Mesodermal cell (in vitro differentiated cells): Measurements from ENCODE around the gene ZNF695. TPM values are rescaled to one million over a fixed set of nuclear protein-coding genes. Genes with fewer than 3 reads are reported as not detected.
"Not testable (repeated sequence)": the region's sequence is repeated elsewhere in the genome, so short reads cannot be mapped to it uniquely, and the experiment has no call there.

Experiments used
- H3K27ac ChIP-seq: 2 replicates; pipeline ENCODE4 v1.7.0; 2013; ENCODE audit warnings: mild to moderate bottlenecking, low read depth, low read length, moderate library complexity; ENCODE audit not compliant: severe bottlenecking
- H3K36me3 ChIP-seq: 2 replicates; pipeline ENCODE4 v1.7.1; 2013; ENCODE audit warnings: mild to moderate bottlenecking, low read length, moderate library complexity; ENCODE audit not compliant: control insufficient read depth, insufficient read depth
- H3K4me1 ChIP-seq: one replicate; pipeline ENCODE4 v1.7.1; 2013; ENCODE audit warnings: mild to moderate bottlenecking, low read length; ENCODE audit not compliant: insufficient read depth, control insufficient read depth, poor library complexity, severe bottlenecking
- H3K4me3 ChIP-seq: 2 replicates; pipeline ENCODE4 v1.7.0; 2013; ENCODE audit warnings: low read length, control low read depth, mild to moderate bottlenecking; ENCODE audit not compliant: insufficient read depth, poor library complexity, severe bottlenecking; ENCODE audit errors: extremely low read depth
- H3K9me3 ChIP-seq: 2 replicates; pipeline ENCODE4 v1.7.1; 2013; ENCODE audit warnings: mild to moderate bottlenecking, low read length, moderate library complexity; ENCODE audit not compliant: control insufficient read depth
- WGBS, 2 experiments: methylation state at CpG; one replicate each; pipeline ENCODE4 v1.1.5; 2013; ENCODE audit warnings: missing lambda C conversion rate in 2 of 2; ENCODE audit not compliant: insufficient coverage in 2 of 2; 5-methylcytosine and 5-hydroxymethylcytosine counted together
- polyA plus RNA-seq, 2 experiments: library from polyadenylated mRNA; stranded (reverse); fragments of 50-300 nt; gene quantifications; one replicate each; pipeline ENCODE4 v1.2.3, GENCODE V29; 2013

The ZNF695 gene
- polyA plus RNA-seq (2013, experiment 1 of 2), result 5.3 TPM
- polyA plus RNA-seq (2013, experiment 2 of 2), result 4.4 TPM

DNA sequence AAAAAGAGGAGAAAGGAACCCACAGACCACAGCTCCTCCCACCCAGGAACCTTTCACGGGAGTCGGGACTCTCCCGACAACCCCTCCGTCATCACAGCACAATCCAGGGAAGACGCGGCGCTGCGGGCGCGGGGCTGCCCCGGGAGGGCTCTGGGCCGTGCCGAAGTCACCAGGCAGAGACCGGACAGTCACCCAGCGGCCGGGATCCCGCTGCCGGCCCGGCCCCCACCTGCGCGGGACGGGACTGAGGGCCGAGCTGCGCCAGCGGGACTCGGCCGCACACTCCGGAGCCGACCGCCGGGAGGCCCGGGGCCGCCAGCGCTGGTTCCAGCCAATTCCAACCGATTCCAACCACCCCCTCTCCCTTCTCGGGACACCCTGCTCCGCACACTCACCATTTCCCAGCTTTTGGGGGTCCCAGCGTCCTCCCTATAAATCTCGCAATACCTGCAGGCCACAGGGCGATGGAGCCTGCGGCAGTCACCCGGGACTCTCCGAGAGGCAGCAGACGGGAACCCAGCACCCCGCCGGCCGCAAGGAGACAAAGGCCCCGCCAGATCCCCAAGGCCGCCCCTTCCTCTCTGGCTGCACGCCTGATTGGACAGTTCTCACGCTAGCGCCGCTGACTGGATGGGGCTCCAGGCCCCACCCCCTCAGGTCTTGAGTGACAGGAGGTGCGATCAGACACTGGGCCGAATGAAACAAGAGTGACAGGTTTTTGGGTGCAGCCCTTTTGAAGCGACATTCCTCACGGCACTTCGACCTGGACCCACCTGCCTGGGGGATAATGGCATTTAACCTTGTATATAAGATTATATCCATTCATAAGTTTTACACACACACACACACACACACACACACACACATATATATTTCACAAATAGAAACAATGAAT, at the start of gene ZNF695:
Gene ZNF695, minus strand, starts transcription at position 547 of the 895 bp plus-strand sequence. Its CDS starts 149 bp downstream, at position 398.
- 0% methylated on average over 38 to 48 of the region's 58 CpGs for WGBS, 2 experiments
- Histone ChIP-seq H3K4me3 (peak within 1 kb of the TSS; percentile 74), H3K27ac (peak within 1 kb of the TSS; percentile 90)

DNA sequence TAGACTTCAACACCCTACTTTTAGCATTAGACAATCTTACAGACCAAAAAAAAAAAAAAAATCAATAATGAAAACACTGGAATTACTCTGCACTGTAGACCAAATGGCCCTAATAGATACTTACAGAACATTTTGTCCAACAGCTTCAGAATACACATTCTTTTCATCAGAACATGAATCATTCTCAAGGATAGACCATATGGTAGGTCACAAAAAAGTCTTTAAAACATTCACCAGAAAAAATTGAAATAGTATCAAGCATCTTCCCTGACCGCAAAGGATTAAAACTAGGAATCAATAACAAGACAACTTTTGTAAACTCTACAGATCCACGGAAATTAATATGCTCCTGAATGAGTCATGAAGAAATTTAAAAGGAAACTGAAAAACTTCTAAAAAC, 48.2 kb upstream of the ZNF695 start:
- H3K4me1 ChIP-seq, result no peaks in the 10 kb centered on the region
- H3K4me3 ChIP-seq, result no peak overlapping the region
- no peaks in the 10 kb centered on the region for H3K36me3 ChIP-seq
- no peak overlapping the region for H3K27ac ChIP-seq
- H3K9me3 ChIP-seq, result peaks cover 55% of the 10 kb centered on the region
- no CpG with 5 or more reads among the region's 2 CpGs for WGBS, 2 experiments

More for the DNA sequence above, at the start of gene ZNF695:
- Histone ChIP-seq H3K36me3 (peaks cover 21% of the 10 kb centered on the region), H3K9me3 (peaks cover 30% of the 10 kb centered on the region), H3K4me1 (no peaks in the 10 kb centered on the region)

DNA sequence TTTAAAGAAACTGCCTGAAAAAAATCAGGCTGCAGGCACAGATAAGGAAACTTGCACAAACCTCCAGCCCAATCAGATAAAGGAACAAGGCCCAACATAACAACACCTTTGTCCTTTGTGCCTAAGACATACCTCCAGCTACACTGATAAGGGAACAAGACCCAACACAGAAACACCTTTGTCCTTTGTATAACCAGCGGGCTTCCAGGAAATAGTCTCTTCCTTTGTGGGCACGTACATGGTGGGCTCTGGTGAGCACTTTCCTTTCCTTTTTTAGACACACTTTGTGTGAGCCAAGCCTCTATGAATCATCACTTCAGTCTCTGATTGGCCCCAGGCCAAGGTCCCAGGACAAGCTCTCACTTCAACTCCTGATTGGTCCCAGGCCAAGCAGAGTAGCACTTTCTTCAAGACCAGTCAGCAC, 47.1 kb upstream of the ZNF695 start:
- Histone ChIP-seq H3K36me3 (no peaks in the 10 kb centered on the region), H3K27ac (no peak overlapping the region), H3K4me3 (no peak overlapping the region), H3K9me3 (peaks cover 62% of the 10 kb centered on the region), H3K4me1 (no peaks in the 10 kb centered on the region)
- WGBS, 2 experiments, result 62 to 81% methylated on average over 2 of the region's 2 CpGs

DNA sequence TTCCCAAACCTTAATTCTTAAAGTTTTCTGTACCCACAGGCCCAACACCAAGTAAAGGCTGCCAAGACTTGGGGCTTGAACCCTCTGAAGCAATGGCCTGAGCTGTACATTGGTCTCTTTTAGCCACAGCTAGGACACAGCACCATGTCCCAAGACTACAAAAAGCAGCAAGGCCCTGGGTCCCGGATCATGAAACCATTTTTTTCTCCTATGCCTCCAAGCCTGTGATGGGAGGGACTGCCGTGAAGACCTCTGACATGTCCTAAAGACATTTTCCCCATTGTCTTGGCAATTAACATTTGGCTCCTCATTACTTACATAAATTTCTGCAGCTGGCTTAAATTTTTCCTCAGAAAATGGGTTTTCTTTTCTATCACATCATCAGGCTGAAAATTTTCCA, 39.8 kb upstream of the ZNF695 start:
- WGBS, 2 experiments, result 94 to 100% methylated on average over 1 to 2 of the region's 2 CpGs
- H3K4me1 ChIP-seq, result no peaks in the 10 kb centered on the region
- peaks cover 77% of the 10 kb centered on the region for H3K9me3 ChIP-seq

DNA sequence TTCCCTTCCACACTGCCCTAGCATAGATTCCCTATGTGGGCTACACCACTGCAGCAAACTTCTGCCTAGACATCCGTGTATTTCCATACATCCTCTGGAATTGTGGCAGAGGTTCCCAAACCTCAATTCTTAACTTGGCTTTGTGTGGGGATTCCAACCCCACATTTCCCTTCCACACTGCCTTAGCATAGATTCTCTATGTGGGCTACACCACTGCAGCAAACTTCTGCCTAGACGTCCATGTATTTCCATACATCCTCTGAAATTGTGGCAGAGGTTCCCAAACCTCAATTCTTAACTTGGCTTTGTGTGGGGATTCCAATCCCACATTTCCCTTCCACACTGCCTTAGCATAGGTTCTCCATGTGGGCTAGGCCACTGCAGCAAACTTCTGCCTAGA, 39.4 kb upstream of the ZNF695 start:
- Histone ChIP-seq H3K4me1 (no peaks in the 10 kb centered on the region), H3K27ac (no peak overlapping the region), H3K36me3 (peaks cover 11% of the 10 kb centered on the region), H3K9me3 (peaks cover 73% of the 10 kb centered on the region), H3K4me3 (no peak overlapping the region)
- 76 to 86% methylated on average over 1 to 2 of the region's 2 CpGs for WGBS, 2 experiments

More for the DNA sequence above, 39.8 kb upstream of the ZNF695 start:
- no peak overlapping the region for H3K27ac ChIP-seq
- no peak overlapping the region for H3K4me3 ChIP-seq
- peaks cover 11% of the 10 kb centered on the region for H3K36me3 ChIP-seq

DNA sequence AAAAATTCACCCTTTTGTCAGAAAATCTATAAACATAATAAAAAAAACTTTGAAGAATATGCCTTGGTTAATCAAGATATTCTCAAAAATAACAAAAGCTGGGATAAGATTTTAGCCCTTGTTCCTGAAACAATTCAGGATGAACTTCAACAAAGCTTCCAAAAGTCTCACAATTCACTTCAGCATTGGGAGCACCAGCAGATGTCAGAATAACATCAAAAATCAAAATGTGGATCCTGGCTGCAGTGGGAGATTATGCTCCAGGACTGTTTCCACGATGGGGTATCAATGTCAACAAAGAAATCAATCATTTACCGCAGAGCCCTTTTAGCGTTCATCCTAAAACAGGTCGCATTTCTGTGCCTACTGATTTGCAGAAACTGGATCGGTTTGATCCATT, 35.5 kb upstream of the ZNF695 start:
- Histone ChIP-seq H3K4me3 (no peak overlapping the region), H3K9me3 (peaks cover 64% of the 10 kb centered on the region), H3K36me3 (peaks cover 26% of the 10 kb centered on the region), H3K4me1 (no peaks in the 10 kb centered on the region), H3K27ac (no peak overlapping the region)
- 83 to 95% methylated on average over 3 to 5 of the region's 5 CpGs for WGBS, 2 experiments

DNA sequence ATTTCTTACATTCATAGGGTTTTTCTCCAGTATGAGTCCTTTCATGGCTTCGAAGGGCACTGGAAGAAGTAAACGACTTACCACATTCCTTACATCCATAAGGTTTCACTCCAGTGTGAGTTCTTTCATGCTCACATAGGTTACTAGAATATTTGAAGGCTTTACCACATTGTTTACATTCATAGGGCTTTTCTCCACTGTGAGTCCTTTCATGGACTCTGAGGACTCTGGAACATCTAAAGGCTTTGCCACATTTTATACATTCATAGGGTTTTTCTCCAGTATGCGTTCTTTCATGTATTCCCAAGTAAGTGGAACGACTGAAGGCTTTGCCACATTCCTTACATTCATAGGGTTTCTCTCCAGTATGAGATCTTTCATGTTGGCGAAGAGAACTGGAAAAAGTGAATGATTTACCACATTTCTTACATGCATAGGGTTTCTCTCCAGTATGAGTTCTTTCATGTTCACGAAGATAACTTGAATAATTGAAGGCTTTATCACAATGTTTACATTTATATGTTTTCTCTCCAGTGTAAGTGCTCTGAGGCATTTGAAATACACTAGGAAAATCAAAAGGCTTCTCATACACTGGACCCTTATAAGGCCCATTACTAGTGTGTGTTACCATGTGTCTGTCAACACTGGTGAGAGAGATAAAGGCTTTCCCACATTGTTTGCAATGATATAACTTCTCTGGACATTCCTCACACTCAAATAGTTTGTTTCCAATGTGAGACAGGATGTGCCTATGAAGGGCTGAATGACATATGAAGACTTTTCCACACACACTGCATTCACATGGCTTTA, 29.9 kb upstream of the ZNF695 start:
- WGBS, 2 experiments, result 83 to 95% methylated on average over 2 to 4 of the region's 6 CpGs
- H3K9me3 ChIP-seq, result peaks cover 68% of the 10 kb centered on the region
- peaks cover 62% of the 10 kb centered on the region for H3K36me3 ChIP-seq
- H3K4me3 ChIP-seq, result no peak overlapping the region
- H3K4me1 ChIP-seq, result no peaks in the 10 kb centered on the region
- H3K27ac ChIP-seq, result no peak overlapping the region

DNA sequence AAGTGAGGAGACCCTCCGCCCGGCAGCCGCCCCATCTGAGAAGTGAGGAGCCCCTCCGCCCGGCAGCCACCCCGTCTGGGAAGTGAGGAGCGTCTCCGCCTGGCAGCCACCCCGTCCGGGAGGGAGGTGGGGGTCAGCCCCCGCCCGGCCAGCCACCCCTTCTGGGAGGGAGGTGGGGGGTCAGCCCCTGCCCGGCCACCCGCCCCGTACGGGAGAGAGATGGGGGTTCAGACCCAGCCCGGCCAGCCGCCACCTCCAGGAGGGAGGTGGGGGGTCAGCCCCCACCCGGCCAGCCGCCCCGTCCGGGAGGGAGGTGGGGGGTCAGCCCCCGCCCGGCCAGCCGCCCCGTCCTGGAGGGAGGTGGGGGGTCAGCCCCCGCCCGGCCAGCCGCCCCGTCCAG, 24.4 kb upstream of the ZNF695 start:
- H3K36me3 ChIP-seq, result peaks cover 36% of the 10 kb centered on the region
- H3K9me3 ChIP-seq, result peaks cover 40% of the 10 kb centered on the region
- H3K4me3 ChIP-seq, H3K27ac ChIP-seq, H3K4me1 ChIP-seq: not testable (repeated sequence)
- WGBS, 2 experiments, result 100% methylated on average over 1 to 2 of the region's 30 CpGs

DNA sequence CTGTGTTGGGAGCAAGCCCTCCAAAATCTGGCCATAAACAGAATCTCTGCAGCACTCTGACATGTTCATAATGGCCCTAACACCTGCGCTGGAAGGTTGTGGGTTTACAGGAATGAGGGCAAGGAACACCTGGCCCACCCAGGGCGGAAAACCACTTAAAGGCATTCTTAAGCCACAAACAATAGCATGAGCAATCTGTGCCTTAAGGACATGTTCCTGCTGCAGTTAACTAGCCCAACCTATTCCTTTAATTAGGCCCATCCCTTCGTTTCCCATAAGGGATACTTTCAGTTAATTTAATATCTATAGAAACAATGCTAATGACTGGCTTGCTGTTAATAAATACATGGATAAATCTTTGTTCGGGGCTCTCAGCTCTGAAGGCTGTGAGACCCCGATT, 16.8 kb upstream of the ZNF695 start:
- H3K27ac ChIP-seq, H3K4me3 ChIP-seq, H3K4me1 ChIP-seq, H3K36me3 ChIP-seq: not testable (repeated sequence)
- WGBS, 2 experiments, result 100% methylated on average over 2 of the region's 5 CpGs; no CpG with 5 or more reads in 1 of the 2 experiments
- H3K9me3 ChIP-seq, result peaks cover 11% of the 10 kb centered on the region

DNA sequence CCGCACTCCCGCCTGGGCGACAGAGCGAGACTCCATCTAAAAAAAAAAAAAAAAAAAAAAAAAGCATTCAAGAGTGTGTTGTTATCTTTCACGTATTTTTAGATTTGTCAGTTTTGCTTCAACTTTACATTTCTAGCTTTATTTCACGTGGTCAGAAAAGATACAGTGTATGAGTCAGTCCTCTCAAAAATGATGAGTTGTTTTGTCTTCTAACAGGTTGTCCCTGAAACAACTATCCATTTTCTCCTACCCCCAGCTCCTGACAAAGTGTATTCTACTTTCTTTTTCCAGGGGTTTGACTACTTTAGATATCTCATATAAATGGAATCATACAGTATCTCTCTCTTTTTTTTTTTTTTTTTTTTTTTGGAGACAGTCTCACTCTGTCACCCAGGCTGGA, 5.5 kb upstream of the ZNF695 start:
- no peaks in the 10 kb centered on the region for H3K36me3 ChIP-seq
- H3K4me3 ChIP-seq, result no peak overlapping the region
- no peak overlapping the region for H3K27ac ChIP-seq
- no peaks in the 10 kb centered on the region for H3K4me1 ChIP-seq
- H3K9me3 ChIP-seq, result peaks cover 4% of the 10 kb centered on the region
- WGBS, 2 experiments, result 20% methylated on average over 1 of the region's 6 CpGs; no CpG with 5 or more reads in 1 of the 2 experiments
